HG02973 (cell line): ENCODE results near the gene ALK.

Experiments used
- ATAC-seq: cut with Tn5 transposase; IDR thresholded peaks from one replicate; pipeline ENCODE4 v1.9.1; 2021; ENCODE audit warnings: moderate library complexity; ENCODE audit not compliant: unreplicated experiment

ALK gene

DNA sequence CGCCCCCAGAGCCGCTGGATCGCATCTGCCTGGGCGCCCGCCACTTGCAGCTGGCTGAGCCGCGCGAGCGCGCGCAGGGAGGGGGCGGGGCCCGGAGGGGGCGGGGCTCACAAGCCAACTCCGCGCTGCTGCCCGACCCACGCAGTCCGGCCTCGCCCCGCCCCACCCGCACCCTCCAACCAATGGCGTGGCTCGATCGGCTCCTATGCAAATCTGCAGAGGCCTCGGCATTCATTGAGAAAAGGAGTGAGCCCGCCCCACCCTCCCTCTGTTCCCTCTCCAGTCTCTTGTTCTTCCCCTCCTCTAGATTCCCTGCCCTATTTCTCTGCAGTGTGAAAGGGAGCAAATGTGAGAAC lies at the start of gene ALK:
Gene ALK (minus strand): TSS at position 27 of the 356 bp plus-strand sequence. CDS start 927 bp downstream, outside the sequence.
- ATAC-seq, result no peak

- no peak for ATAC-seq
Measured at GRCh38 chr2:29966266-29966665, 44.9 kb upstream of the ALK start.

- ATAC-seq, result no peak
Measured at GRCh38 chr2:29963972-29964570, 42.7 kb upstream of the ALK start.

DNA sequence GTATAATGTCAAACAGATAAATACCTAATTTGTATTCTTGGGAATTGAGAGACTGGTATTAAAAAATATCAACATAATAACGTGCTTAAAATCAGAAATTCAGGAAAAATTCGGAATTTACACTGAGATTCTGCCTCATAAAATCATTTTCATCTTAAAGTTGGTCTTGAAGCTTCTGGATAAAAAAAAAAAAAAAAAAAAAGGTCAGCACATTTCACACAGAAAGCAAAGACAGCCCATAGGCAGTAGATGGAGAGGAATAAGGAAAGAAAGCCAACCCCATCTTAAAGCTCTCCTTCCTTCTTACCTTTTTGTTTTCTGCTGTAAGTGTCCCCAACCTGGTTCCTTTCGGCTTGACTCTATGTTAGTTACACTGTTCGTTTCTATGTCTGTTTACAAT lies 41.5 kb upstream of the ALK start:
- ATAC-seq, result no peak

GRCh38 chr2:29954316-29954715 lies 32.9 kb upstream of the ALK start:
- no peak for ATAC-seq

- no peak for ATAC-seq
Measured at GRCh38 chr2:29952973-29953372, 31.6 kb upstream of the ALK start.

- no peak for ATAC-seq
Measured at GRCh38 chr2:29951576-29951975, 30.2 kb upstream of the ALK start.

- ATAC-seq, result no peak
Measured at GRCh38 chr2:29950481-29950880, 29.1 kb upstream of the ALK start.

- ATAC-seq, result no peak
Measured at GRCh38 chr2:29949042-29949441, 27.7 kb upstream of the ALK start.

- ATAC-seq, result no peak
Measured at GRCh38 chr2:29946505-29946904, 25.1 kb upstream of the ALK start.

- no peak for ATAC-seq
Measured at GRCh38 chr2:29942711-29943110, 21.3 kb upstream of the ALK start.

- ATAC-seq, result no peak
Measured at GRCh38 chr2:29940706-29941105, 19.3 kb upstream of the ALK start.

DNA sequence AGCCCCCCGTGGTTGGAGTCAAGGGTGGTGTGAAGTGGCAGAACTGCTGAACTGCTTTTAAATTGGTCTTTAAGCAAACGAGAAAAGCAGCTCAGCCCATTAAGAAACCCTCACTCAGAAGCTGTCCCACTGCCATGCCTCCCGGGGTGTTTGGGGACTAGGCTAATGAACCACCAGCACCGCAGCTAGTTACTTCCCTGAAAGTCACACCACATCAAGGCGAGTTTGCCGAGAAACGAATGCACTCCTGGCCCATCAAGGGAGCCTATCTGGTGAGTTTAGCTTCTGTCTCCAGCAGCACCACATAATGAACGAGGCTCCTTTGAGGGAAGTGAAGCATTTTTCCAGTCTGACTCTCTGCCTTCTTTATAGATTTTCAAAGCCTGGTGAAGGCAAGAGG lies 14.6 kb upstream of the ALK start:
- no peak for ATAC-seq

DNA sequence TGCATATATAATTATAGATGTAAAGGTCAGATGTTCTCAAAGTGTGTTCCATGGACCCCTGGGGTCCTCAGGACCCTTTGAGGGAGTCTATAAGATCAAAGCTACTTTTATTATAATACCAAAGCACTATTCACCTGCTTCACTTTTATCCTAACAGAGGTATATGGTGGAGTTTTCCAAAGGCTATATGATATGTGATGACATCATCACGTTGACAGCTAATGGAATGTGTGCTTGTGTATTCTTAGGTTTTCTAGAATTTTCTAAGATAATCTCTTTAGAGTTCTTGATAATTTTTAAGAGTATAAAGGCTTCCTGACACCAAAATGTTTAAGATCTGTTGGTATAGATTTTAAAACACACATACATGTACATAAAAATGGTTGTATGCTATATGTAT lies 10.4 kb upstream of the ALK start:
- no peak for ATAC-seq

GRCh38 chr2:29923110-29923721 lies 1.8 kb upstream of the ALK start:
- ATAC-seq, result no peak

DNA sequence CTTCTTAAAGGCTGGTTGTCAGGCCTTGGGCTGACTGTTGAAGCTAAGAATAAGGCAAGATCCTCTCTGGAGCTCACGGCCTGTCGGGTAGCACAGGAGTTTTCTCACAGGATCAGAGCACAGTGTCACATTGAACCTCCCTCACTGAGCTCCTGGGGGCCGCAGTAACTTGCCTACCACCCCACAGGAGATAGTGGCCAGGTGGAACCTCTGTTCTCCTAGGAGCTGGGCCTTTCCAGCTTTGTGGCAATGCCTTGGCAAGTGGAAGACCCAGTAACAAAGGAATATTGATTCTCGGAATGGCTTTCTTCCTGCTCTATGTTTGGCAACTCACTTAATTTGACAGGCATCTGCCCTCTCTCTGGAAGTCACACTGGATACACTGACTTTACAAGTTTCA lies 1.2 kb upstream of the ALK start:
- no peak for ATAC-seq

DNA sequence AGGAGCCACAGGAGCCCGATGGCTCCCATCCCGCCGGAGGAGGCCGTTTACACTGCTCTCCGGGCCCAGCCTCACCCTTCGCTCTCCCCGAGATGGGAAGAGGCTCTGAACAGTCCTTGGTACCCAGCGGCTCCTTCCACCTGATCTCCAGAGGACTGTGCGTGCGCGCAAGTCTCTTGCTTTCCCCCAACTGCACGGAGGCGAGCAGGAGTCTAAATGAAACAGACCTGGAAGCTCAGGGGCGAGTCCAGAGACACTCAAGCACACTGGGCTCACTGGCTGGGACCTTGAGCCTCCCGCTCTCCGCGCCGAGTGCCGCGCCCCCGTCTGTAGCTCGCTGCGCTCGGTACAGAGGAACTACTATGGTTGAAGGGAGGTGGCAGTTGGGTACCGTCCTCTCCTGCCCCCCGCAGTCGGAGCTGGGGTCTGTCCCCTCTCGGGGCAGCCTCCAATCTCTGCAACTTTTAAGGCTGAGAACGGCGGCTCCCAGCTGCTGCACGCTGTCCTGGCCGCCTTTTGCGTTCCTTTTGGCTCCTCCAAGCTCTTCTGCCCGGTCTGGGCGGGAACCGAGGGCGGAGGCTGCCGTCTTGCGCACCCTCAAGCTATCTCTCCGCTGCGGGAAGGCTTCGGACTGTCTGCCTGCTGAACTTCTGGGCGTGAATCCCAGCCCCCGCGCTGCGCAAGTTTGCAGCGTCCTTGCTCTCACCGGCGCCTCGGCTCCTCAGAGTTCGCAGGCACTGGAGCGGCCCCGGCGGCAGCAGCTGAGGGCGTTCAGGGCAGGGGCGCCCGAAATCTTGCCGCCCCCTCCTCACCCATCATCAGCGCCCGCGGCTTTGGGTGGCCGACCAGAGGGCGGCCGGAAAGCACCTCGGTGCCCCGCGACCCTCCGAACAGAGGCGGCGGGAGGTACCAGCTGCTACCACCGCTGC lies 491 bp downstream of the ALK start:
- ATAC-seq, result no peak

- no peak for ATAC-seq
Measured at GRCh38 chr2:29920130-29920577, 1.2 kb downstream of the ALK start.

DNA sequence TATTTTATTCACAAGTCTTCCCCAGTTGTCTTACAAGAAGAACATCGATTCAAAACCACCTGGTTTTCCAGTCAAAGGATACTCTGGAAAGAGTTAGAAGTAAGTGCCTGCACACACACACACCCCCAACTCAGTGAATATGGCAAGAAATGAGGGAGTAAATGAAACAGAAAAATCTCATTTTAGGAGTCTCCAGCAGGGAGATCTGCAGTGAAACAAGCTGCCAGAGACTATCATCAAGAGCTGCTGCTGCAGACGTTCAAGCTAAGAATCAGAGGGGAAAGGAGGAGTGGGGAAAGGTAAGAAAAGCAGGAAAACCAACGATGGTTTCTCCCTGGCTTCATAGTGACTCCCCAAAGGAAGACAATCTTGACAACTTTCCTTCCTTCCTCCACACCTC lies 2.4 kb downstream of the ALK start:
- ATAC-seq, result no peak

DNA sequence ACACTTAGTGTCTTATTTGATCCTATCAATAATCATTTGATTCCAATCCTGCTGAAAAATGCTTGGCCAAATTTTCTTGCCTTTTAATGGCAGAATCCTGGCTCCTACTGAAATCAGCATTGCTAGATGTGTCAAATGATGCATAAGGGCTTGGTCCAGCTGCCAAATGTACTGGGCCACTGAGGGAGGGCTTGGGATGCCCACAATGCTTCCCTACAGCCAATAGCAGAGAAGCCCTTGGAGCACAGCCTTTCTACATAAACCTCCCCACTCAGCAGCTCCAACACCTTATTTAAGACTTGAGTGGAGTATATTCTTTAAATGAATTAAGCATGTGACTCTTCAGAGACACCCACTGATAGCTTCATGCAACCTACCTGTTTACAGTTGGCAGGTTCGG lies 3.6 kb downstream of the ALK start:
- ATAC-seq, result no peak

DNA sequence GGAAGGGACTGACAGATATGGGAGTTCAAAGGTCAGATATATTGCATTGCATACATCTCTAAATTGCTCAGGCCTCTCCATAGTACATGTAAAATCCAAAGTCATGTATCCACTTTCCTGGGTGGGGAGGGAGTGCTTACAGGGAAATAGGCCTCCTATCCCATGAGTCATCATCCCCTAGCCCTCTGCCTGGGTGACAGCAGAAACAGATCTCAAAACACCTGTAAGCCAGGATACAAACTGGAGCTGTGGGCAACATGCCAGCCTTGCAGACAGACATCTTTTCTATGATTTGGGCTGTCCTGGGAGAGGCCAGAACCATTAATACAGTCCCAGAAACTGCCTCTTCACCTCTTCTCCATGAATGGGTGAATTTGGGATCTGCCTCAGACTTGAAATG lies 4.8 kb downstream of the ALK start:
- ATAC-seq, result no peak

DNA sequence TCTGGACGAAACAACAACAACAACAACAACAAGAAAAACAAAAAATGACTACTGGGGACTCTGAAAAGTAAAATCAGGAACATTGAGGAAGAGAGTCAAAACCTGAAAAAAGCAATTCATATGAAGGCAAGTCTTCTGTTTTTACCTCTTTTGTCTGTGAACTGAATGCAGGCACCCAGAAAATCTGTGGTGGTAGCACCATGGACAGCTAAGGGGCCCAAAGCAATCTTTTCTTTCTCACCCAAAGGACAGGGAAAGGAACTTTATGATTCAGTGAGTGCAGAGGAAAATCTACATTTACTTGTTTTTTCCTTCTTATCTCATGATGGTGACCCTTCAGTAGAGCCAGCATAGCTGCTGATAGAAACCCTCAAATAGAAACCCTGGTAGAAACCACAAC lies 10.4 kb downstream of the ALK start:
- ATAC-seq, result no peak
